Adrenal gland (tissue), 12 donors: ENCODE data around the gene GNG11. TPM values are rescaled to one million over a fixed set of nuclear protein-coding genes. Genes with fewer than 3 reads are reported as not detected.

Experiments
- DNase-seq, 7 donors: peaks; one replicate each; pipeline ENCODE4 v3.0.0-alpha.2; 2019 to 2020
- H3K27ac ChIP-seq, 5 donors: fragments of 200-600 bp; sonication (generic) in 4 of 5; 1 replicate in 3 of 5; 2 replicates in 2 of 5; pipeline versions ENCODE4 v1.5.1 to v1.8.0; 2016 to 2020; ENCODE audit warnings: mild to moderate bottlenecking in 1 of 5
- H3K27me3 ChIP-seq: fragments of 200-600 bp; 2 replicates; pipeline ENCODE4 v1.8.0; 2021
- H3K36me3 ChIP-seq, 2 donors: fragments of 200-600 bp; replicated peaks in 1 of 2; 1 replicate in 1 of 2; 2 replicates in 1 of 2; pipeline versions ENCODE4 v1.5.1 to v1.8.0; 2018 to 2022
- H3K4me1 ChIP-seq, 2 donors: fragments of 200-600 bp; replicated peaks in 1 of 2; 1 replicate in 1 of 2; 2 replicates in 1 of 2; pipeline versions ENCODE4 v1.5.1 to v1.8.0; 2018 to 2021
- H3K4me3 ChIP-seq, 4 donors: fragments of 200-600 bp; sonication (generic) in 3 of 4; one replicate each; pipeline ENCODE4 v1.5.1; 2016 to 2018
- H3K9me3 ChIP-seq, 3 donors: fragments of 200-600 bp; sonication (generic) in 1 of 3; replicated peaks in 1 of 3; 1 replicate in 2 of 3; 2 replicates in 1 of 3; pipeline versions ENCODE4 v1.5.1 to v1.8.0; 2016 to 2021
- POLR2A ChIP-seq, 2 donors: fragments of 450-650 bp; IDR thresholded peaks; one replicate each; pipeline ENCODE4 v1.6.1; 2017; ENCODE audit warnings: antibody characterized with exemption in 2 of 2, mild to moderate bottlenecking in 2 of 2, moderate library complexity in 1 of 2
- whole genome bisulfite sequencing, 4 donors: extraction: QIAGEN DNeasy Blood & Tissue Kit in 2 of 4; methylation state at CpG; one replicate each; pipeline versions ENCODE4 v1.1.5 to v1.1.7; 2013 to 2017; 5-methylcytosine and 5-hydroxymethylcytosine counted together
- intact Hi-C, 2 donors: fragments of 100-400 bp; cut with DNase I; formaldehyde crosslinking; loops; one replicate each; pipeline versions ENCODE4 v1.14.1 to v1.15.0; 2022 to 2023
- polyA plus RNA-seq, 3 donors: library from polyadenylated mRNA; stranded (reverse); fragments of 200-250 nt in 2 of 3; fragments of 350-450 nt in 1 of 3; fragmentation: Illumina TruSeq in 1 of 3; extraction: RNeasy Lipid Tissue Mini Kit (QIAGEN cat#74804) in 1 of 3; gene quantifications; one replicate each; pipeline ENCODE4 v1.2.3, GENCODE V29; 2013 to 2014
- total RNA-seq, 9 donors: library from RNA; depleted of rRNA in 4 of 9; stranded (reverse); fragments of >200 nt in 4 of 9; fragments of 120-200 nt in 1 of 9; fragmentation: NEBNext Ultra II Directional in 1 of 9; extraction: Animal tissue kit (Norgen Biotek cat#: 25700) in 1 of 9; gene quantifications; one replicate each; pipeline versions ENCODE4 v1.1.0 to v1.2.4, GENCODE V29; 2013 to 2023
- TF ChIP-seq, protein P1 (sequence below), 6 experiments: fragments of 450-650 bp in 4 of 6; fragments of 200-600 bp in 2 of 6; sonication (generic) in 1 of 6; IDR thresholded peaks; 1 replicate in 5 of 6; 2 replicates in 1 of 6; pipeline versions ENCODE4 v1.5.1 to v1.8.0; 2016 to 2021; ENCODE audit warnings: antibody characterized with exemption in 6 of 6, mild to moderate bottlenecking in 2 of 6, moderate library complexity in 1 of 6
- donor health status: healthy with polysubstance abuse.
- donor health status: Bipolar disorder and iron deficiency.
- donor health status: DM: yes; HTN: yes; CAD: no.
- donor health status: DM: no; HTN: no; CAD: no.
- donor health status: DM: no; HTN: no; CAD: no.
- donor health status: DM: yes; HTN: yes; CAD: no.

Gene GNG11
- total and polyA plus RNA-seq, 12 donors, result 8.3 to 39.0 (median 18.2) TPM

DNA sequence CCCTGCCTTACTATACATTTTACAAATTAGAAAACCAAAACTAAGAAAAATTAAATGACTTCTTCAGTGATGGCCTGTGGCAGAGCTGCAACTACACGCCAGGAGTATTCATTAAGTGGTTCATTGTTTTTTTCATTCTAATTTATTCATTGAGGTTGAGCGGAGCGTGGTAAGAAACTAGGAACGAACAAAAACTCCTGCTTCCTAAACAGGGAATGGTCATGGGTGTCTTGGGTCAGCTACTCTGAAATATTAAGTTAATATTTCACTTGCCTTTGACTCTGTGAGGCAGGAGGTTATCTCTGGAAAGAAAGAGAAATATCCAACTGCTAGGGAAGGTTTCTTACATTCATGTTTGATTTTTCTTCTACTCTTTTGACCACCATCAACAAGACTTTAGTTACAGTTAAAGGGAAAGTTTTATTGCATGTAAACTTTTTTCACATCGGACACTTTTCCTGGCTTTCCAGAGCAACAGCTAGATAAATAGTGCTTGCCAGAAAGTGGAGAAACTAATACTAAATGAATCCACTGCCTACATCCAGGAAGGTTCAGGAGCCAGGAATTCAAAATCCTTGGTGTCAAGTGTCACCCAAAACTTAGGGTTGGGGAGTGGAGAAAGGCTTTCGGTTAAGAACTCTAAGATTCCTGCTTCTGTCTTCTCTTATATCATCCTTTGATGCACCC lies 896 bp upstream of the GNG11 start:
- Histone ChIP-seq H3K27me3 (no peaks in the 10 kb centered on the region), H3K4me1 (peaks cover 0 to 8% of the 10 kb centered on the region in 2 donors), H3K36me3 (no peaks in the 10 kb centered on the region), H3K27ac (peak overlapping the region in 2 of 5 donors; percentile 87 to 88), H3K9me3 (no peaks in the 10 kb centered on the region), H3K4me3 (peak overlapping the region in 1 of 4 donors; percentile 68)
- TF ChIP-seq, protein P1, sequence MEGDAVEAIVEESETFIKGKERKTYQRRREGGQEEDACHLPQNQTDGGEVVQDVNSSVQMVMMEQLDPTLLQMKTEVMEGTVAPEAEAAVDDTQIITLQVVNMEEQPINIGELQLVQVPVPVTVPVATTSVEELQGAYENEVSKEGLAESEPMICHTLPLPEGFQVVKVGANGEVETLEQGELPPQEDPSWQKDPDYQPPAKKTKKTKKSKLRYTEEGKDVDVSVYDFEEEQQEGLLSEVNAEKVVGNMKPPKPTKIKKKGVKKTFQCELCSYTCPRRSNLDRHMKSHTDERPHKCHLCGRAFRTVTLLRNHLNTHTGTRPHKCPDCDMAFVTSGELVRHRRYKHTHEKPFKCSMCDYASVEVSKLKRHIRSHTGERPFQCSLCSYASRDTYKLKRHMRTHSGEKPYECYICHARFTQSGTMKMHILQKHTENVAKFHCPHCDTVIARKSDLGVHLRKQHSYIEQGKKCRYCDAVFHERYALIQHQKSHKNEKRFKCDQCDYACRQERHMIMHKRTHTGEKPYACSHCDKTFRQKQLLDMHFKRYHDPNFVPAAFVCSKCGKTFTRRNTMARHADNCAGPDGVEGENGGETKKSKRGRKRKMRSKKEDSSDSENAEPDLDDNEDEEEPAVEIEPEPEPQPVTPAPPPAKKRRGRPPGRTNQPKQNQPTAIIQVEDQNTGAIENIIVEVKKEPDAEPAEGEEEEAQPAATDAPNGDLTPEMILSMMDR (IDR thresholded peaks at IDR 0.05), result no peak
- TF ChIP-seq POLR2A (IDR thresholded peaks at IDR 0.05), result no peak
- intact Hi-C loops, result loop anchor here in 1 of 2 donors (10.0 kb wide), 1 partner anchor 84 kb away; the partner anchor contains the start of gene BET1
- WGBS, 4 donors, result 71 to 80% (median 76%) methylated on average over 6 of the region's 6 CpGs
- no peak for DNase-seq

DNA sequence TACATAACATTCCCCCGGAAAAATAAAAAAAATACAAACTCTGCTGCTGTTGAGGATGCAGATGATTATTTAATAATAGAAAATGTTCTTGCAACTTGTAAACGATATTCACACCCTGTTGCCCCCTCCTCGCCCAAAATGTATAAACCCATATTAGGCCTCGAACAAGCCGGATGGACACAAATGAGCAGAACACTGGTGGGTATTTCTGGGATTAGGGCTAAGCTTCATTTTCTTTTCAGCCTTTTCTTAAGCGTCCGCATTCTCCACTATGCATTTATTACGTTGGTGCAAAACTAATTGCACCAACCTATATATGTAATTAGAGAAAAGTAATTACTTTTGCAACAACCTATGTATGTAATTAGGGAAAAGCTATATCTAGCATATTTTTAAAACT lies 349 bp upstream of the GNG11 start:
- H3K9me3 ChIP-seq, result no peaks in the 10 kb centered on the region
- no peaks in the 10 kb centered on the region for H3K27me3 ChIP-seq
- peak overlapping the region in 4 of 5 donors; percentile 39 to 88 (median 79) for H3K27ac ChIP-seq
- peaks cover 0 to 8% of the 10 kb centered on the region in 2 donors for H3K4me1 ChIP-seq
- H3K36me3 ChIP-seq, result no peaks in the 10 kb centered on the region
- TF ChIP-seq, protein P1 (IDR thresholded peaks at IDR 0.05), result no peak
- no peak for TF ChIP-seq POLR2A (IDR thresholded peaks at IDR 0.05)
- intact Hi-C loops, result loop anchor here in 1 of 2 donors (10.0 kb wide), 1 partner anchor 84 kb away; the partner anchor contains the start of gene BET1
- peak overlapping the region in 2 of 4 donors; percentile 68 to 76 for H3K4me3 ChIP-seq
- WGBS, 4 donors, result 56 to 59% (median 57%) methylated on average over 8 of the region's 8 CpGs
- DNase-seq, result no peak

DNA sequence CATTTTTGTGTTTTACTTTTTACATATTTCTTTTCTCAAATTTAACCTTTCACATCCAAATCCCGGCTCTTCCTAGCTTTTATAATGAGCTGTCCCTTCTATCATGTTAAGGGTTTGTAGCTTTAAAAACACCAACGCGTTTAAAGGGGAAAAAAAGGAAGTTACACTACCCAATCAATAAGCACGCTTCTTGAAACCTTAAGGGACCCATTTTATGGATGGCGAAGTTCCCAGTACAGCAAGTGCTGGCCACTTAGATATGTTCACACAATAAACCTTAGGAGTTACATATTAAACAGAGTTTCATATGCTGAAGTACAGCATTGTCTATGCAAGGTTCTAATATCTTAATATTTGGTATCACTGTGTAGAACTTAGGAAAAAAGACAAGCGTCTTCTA lies 1.8 kb downstream of the GNG11 start:
- WGBS, 4 donors, result 45 to 57% (median 55%) methylated on average over 6 of the region's 6 CpGs
- intact Hi-C loops, result loop anchor here in 1 of 2 donors (10.0 kb wide), 1 partner anchor 82 kb away; the partner anchor contains the start of gene BET1
- Histone ChIP-seq H3K4me1 (peaks cover 0 to 8% of the 10 kb centered on the region in 2 donors), H3K27me3 (no peaks in the 10 kb centered on the region), H3K36me3 (no peaks in the 10 kb centered on the region), H3K4me3 (peak overlapping the region in 1 of 4 donors; percentile 68), H3K9me3 (no peaks in the 10 kb centered on the region), H3K27ac (peak overlapping the region in 1 of 5 donors; percentile 87)
- no peak for TF ChIP-seq POLR2A (IDR thresholded peaks at IDR 0.05)
- TF ChIP-seq, protein P1 (IDR thresholded peaks at IDR 0.05), result no peak
- DNase-seq, result no peak

DNA sequence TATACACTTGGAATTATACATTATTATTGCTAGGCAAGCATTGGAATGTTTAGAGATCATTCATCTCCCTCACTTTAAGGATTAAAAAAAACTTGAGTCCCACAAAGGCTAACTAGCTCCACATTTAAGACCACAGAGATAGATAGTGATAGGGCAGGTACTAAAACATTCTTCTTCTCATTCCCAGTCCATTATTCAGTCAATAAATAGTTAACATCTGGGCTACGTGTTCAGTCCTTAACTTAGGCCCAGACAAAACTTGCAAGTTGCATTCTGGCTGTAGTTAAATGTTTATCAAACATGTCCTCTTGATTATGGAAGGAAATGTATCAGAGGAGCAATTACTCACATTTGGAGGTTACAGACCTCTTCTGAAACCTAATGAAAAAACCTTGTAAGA lies 2.4 kb downstream of the GNG11 start:
- H3K36me3 ChIP-seq, result no peaks in the 10 kb centered on the region
- 28 to 47% (median 41%) methylated on average over 1 of the region's 1 CpG for WGBS, 4 donors
- peaks cover 0 to 8% of the 10 kb centered on the region in 2 donors for H3K4me1 ChIP-seq
- H3K9me3 ChIP-seq, result no peaks in the 10 kb centered on the region
- TF ChIP-seq, protein P1 (IDR thresholded peaks at IDR 0.05), result no peak
- DNase-seq, result no peak
- H3K27me3 ChIP-seq, result no peaks in the 10 kb centered on the region
- peak overlapping the region in 1 of 4 donors; percentile 68 for H3K4me3 ChIP-seq
- intact Hi-C loops, result loop anchor here in 1 of 2 donors (10.0 kb wide), 1 partner anchor 81 kb away; the partner anchor contains the start of gene BET1
- peak overlapping the region in 1 of 5 donors; percentile 87 for H3K27ac ChIP-seq
